ENCODE measurements around the gene MTUS2. TPM values are rescaled to one million over a fixed set of nuclear protein-coding genes. Genes with fewer than 3 reads are reported as not detected.
"Not testable (repeated sequence)": the region's sequence is repeated elsewhere in the genome, so short reads cannot be mapped to it uniquely, and the experiment has no call there.

Gene MTUS2
- total and polyA plus RNA-seq, 3 experiments from 2014 or later: 0.60 TPM; not detected in 2

- Mint-ChIP-seq H3K27me3 (peaks cover 0 to 1% of the 10 kb centered on the region in 2 donors), H3K36me3 (no peaks in the 10 kb centered on the region), H3K4me3 (no peak overlapping the region), H3K27ac (no peak overlapping the region), H3K4me1 (peaks cover 0 to 10% (median 3%) of the 10 kb centered on the region in 3 donors), H3K9me3 (peaks cover 5 to 18% (median 11%) of the 10 kb centered on the region in 5 donors)
- Histone ChIP-seq H3K4me3 (ENCODE audit: low read length) (no peak overlapping the region), H3K36me3 (ENCODE audit: insufficient read depth, low read length) (no peaks in the 10 kb centered on the region), H3K27ac (ENCODE audit: low read depth, low read length) (no peak overlapping the region), H3K4me1 (ENCODE audit: insufficient read depth, low read length) (no peaks in the 10 kb centered on the region), H3K27me3 (ENCODE audit: insufficient read depth, low read length, poor library complexity, severe bottlenecking) (no peaks in the 10 kb centered on the region), H3K9me3 (ENCODE audit: low read length) (no peaks in the 10 kb centered on the region)
- CTCF ChIA-PET: no interaction called here
- no peak for DNase-seq
- POLR2A ChIA-PET: no interaction called here
Measured at GRCh38 chr13:29190298-29190697, 370.2 kb downstream of the MTUS2 start.

DNA sequence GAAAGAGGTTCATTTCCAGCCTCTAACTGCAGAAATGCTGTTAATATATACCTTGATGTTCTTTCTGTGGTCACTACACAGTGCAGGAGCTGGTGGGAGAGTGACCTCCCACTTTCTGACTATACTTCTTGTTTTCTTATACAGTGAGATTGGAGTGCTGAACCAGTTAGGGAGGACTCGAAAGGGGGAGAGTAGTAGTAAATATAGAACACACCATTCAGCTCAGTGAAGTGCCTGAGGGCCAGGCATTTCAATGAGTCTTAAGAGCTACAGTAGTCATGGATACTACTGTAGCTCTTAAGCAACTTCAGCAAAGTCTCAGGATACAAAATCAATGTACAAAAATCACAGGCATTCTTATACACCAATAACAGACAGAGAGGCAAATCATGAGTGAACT lies 372.9 kb downstream of the MTUS2 start:
- H3K27me3 ChIP-seq (ENCODE audit: insufficient read depth, low read length, poor library complexity, severe bottlenecking): no peaks in the 10 kb centered on the region
- no peak for DNase-seq
- Mint-ChIP-seq H3K9me3 (peaks cover 12 to 17% (median 13%) of the 10 kb centered on the region in 5 donors), H3K4me3 (no peak overlapping the region), H3K27ac (no peak overlapping the region), H3K27me3 (no peaks in the 10 kb centered on the region), H3K36me3 (no peaks in the 10 kb centered on the region), H3K4me1 (no peaks in the 10 kb centered on the region)
- H3K27ac ChIP-seq (ENCODE audit: low read depth, low read length): no peak overlapping the region
- POLR2A ChIA-PET: no interaction called here
- CTCF ChIA-PET: no interaction called here
- H3K9me3 ChIP-seq (ENCODE audit: low read length): no peaks in the 10 kb centered on the region
- no peak overlapping the region for H3K4me3 ChIP-seq (ENCODE audit: low read length)
- H3K4me1 ChIP-seq (ENCODE audit: insufficient read depth, low read length): no peaks in the 10 kb centered on the region
- H3K36me3 ChIP-seq (ENCODE audit: insufficient read depth, low read length): no peaks in the 10 kb centered on the region

DNA sequence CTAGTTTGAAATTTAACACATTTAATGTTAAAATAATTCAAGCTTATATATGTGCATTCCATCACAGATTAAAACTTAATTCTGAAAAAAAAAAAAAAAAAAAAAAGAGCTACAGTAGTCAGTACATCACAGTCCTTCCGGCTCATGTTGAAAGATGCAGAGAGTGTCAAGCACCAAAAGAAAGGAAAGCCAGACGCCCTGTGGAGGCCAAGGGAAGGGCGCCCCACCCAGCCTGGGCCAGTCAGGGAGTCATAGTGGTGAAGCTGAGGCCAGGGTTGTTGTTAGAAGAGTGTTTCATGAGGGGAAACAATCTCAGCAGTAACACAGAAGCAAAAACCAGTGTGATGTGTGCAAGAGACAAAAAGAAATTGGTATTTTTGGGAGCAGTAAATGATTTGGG lies 375.3 kb downstream of the MTUS2 start:
- ChIA-PET CTCF (no interaction called here), POLR2A (no interaction called here)
- Histone ChIP-seq H3K9me3 (ENCODE audit: low read length) (no peaks in the 10 kb centered on the region), H3K4me3 (ENCODE audit: low read length) (no peak overlapping the region), H3K36me3 (ENCODE audit: insufficient read depth, low read length) (no peaks in the 10 kb centered on the region), H3K27me3 (ENCODE audit: insufficient read depth, low read length, poor library complexity, severe bottlenecking) (no peaks in the 10 kb centered on the region), H3K27ac (ENCODE audit: low read depth, low read length) (no peak overlapping the region), H3K4me1 (ENCODE audit: insufficient read depth, low read length) (no peaks in the 10 kb centered on the region)
- Mint-ChIP-seq H3K9me3 (peaks cover 14 to 27% (median 19%) of the 10 kb centered on the region in 5 donors), H3K4me1 (no peaks in the 10 kb centered on the region), H3K27ac (no peak overlapping the region), H3K4me3 (no peak overlapping the region), H3K36me3 (no peaks in the 10 kb centered on the region), H3K27me3 (no peaks in the 10 kb centered on the region)
- no peak for DNase-seq

DNA sequence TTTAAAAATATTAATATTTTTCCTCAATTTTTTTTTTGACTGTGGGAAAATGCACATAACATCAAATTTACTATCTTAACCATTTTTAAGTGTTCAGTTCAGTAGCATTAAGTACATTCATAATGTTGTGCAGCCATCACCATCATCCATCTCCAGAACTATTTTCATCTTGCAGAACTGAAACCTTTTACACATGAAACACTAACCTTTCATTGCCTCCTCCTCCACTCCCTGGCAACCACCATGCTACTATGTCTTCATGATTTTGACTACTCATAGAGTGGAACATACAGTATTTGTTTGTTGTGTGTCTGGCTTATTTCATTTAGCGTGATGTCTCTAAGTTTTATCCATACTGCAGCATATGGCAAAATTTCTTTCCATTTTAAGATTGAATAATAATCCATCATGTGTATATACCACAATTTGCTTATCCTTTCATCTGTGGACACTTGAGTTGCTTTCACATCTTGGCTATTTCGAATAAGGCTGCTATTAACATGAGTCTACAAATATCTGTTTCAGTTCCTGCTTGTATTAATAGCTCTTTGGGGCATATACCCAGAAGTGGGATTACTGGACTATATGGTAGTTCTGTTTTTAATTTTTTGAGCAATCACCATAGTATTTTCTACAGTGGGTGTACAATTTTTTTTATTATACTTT lies 376.4 kb downstream of the MTUS2 start:
- H3K36me3 ChIP-seq (ENCODE audit: insufficient read depth, low read length): no peaks in the 10 kb centered on the region
- Mint-ChIP-seq H3K27ac (no peak overlapping the region), H3K27me3 (no peaks in the 10 kb centered on the region), H3K9me3 (peaks cover 18 to 27% (median 22%) of the 10 kb centered on the region in 5 donors), H3K4me3 (no peak overlapping the region), H3K36me3 (no peaks in the 10 kb centered on the region), H3K4me1 (no peaks in the 10 kb centered on the region)
- ChIA-PET POLR2A (no interaction called here), CTCF (no interaction called here)
- H3K4me1 ChIP-seq (ENCODE audit: insufficient read depth, low read length): no peaks in the 10 kb centered on the region
- H3K9me3 ChIP-seq (ENCODE audit: low read length): no peaks in the 10 kb centered on the region
- DNase-seq: no peak
- no peaks in the 10 kb centered on the region for H3K27me3 ChIP-seq (ENCODE audit: insufficient read depth, low read length, poor library complexity, severe bottlenecking)
- H3K4me3 ChIP-seq (ENCODE audit: low read length): no peak overlapping the region
- H3K27ac ChIP-seq (ENCODE audit: low read depth, low read length): no peak overlapping the region

DNA sequence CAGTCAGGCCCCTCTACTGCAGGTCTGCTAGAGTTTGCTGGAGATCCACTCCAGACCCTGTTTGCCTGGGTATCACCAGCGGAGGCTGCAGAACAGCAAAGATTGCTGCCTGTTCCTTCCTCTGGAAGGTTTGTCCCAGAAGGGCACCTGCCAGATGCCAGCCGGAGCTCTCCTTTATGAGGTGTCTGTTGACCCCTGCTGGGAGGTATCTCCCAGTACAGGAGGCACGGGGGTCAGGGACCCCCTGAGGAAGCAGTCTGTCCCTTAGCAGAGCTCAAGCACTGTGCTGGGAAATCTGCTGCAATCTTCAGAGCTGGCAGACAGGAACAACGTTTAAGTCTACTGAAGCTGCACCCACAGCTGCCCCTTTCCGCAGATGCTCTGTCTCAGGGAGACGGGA lies 382.6 kb downstream of the MTUS2 start:
- H3K27me3 ChIP-seq (ENCODE audit: insufficient read depth, low read length, poor library complexity, severe bottlenecking); H3K4me1 Mint-ChIP-seq; CTCF ChIA-PET; H3K4me3 ChIP-seq (ENCODE audit: low read length); DNase-seq; H3K9me3 ChIP-seq (ENCODE audit: low read length); H3K36me3 ChIP-seq (ENCODE audit: insufficient read depth, low read length); H3K27me3 Mint-ChIP-seq; H3K27ac Mint-ChIP-seq; H3K4me1 ChIP-seq (ENCODE audit: insufficient read depth, low read length); H3K36me3 Mint-ChIP-seq; POLR2A ChIA-PET; H3K27ac ChIP-seq (ENCODE audit: low read depth, low read length); H3K4me3 Mint-ChIP-seq: not testable (repeated sequence)
- H3K9me3 Mint-ChIP-seq: peaks cover 5 to 18% (median 13%) of the 10 kb centered on the region in 5 donors

DNA sequence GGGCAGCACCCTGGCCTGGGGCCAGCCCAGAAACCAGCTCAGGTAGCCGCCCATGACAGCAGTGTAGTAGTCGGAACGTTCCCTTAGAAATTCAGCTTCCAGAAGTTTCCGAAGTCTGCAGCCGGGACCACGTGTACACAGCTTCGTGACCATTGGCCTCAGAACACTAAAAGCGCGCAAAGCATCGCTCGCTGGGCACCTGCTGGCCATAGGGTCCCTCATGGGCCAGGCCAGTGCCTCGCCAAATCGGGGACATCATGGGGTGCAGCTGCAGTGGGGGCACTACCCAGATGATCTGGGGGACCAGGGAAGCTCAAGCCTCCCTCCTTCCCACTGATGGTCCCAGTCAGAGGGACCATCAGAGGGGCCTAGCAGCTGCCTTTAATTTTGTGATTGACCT lies 384.5 kb downstream of the MTUS2 start:
- POLR2A ChIA-PET: no interaction called here
- H3K4me1 Mint-ChIP-seq: no peaks in the 10 kb centered on the region
- no peaks in the 10 kb centered on the region for H3K36me3 ChIP-seq (ENCODE audit: insufficient read depth, low read length)

GRCh38 chr13:29210676-29211075 lies 390.5 kb downstream of the MTUS2 start:
- Mint-ChIP-seq H3K9me3 (peaks cover 0 to 7% (median 4%) of the 10 kb centered on the region in 5 donors), H3K27ac (no peak overlapping the region), H3K4me3 (no peak overlapping the region), H3K27me3 (no peaks in the 10 kb centered on the region), H3K36me3 (no peaks in the 10 kb centered on the region), H3K4me1 (no peaks in the 10 kb centered on the region)
- H3K27me3 ChIP-seq (ENCODE audit: insufficient read depth, low read length, poor library complexity, severe bottlenecking): no peaks in the 10 kb centered on the region
- CTCF ChIA-PET: interaction anchor here (1.2 kb wide), 1 partner anchor 25 kb away, joined by 3 read pairs; no protein-coding TSS in a partner anchor
- no peak overlapping the region for H3K4me3 ChIP-seq (ENCODE audit: low read length)
- no peaks in the 10 kb centered on the region for H3K4me1 ChIP-seq (ENCODE audit: insufficient read depth, low read length)
- H3K36me3 ChIP-seq (ENCODE audit: insufficient read depth, low read length): no peaks in the 10 kb centered on the region
- H3K27ac ChIP-seq (ENCODE audit: low read depth, low read length): no peak overlapping the region
- DNase-seq: no peak
- H3K9me3 ChIP-seq (ENCODE audit: low read length): no peaks in the 10 kb centered on the region
- POLR2A ChIA-PET: no interaction called here

More for the DNA sequence above, 384.5 kb downstream of the MTUS2 start:
- Histone ChIP-seq H3K9me3 (ENCODE audit: low read length) (no peaks in the 10 kb centered on the region), H3K4me1 (ENCODE audit: insufficient read depth, low read length) (no peaks in the 10 kb centered on the region), H3K27ac (ENCODE audit: low read depth, low read length) (no peak overlapping the region), H3K27me3 (ENCODE audit: insufficient read depth, low read length, poor library complexity, severe bottlenecking) (no peaks in the 10 kb centered on the region), H3K4me3 (ENCODE audit: low read length) (no peak overlapping the region)
- Mint-ChIP-seq H3K36me3 (no peaks in the 10 kb centered on the region), H3K4me3 (no peak overlapping the region), H3K27me3 (no peaks in the 10 kb centered on the region), H3K27ac (no peak overlapping the region), H3K9me3 (peaks cover 5 to 10% (median 8%) of the 10 kb centered on the region in 5 donors)
- CTCF ChIA-PET: no interaction called here
- no peak for DNase-seq

- H3K27me3 Mint-ChIP-seq; H3K4me3 ChIP-seq (ENCODE audit: low read length); H3K9me3 ChIP-seq (ENCODE audit: low read length); CTCF ChIA-PET; H3K4me1 ChIP-seq (ENCODE audit: insufficient read depth, low read length); H3K36me3 ChIP-seq (ENCODE audit: insufficient read depth, low read length); H3K27me3 ChIP-seq (ENCODE audit: insufficient read depth, low read length, poor library complexity, severe bottlenecking); DNase-seq; H3K9me3 Mint-ChIP-seq; POLR2A ChIA-PET; H3K27ac Mint-ChIP-seq; H3K4me3 Mint-ChIP-seq; H3K4me1 Mint-ChIP-seq; H3K27ac ChIP-seq (ENCODE audit: low read depth, low read length); H3K36me3 Mint-ChIP-seq: not testable (repeated sequence)
Measured at GRCh38 chr13:29211162-29211561, 391.0 kb downstream of the MTUS2 start.

GRCh38 chr13:29222458-29222857 lies 402.3 kb downstream of the MTUS2 start:
- Mint-ChIP-seq H3K4me3 (no peak overlapping the region), H3K4me1 (no peaks in the 10 kb centered on the region), H3K9me3 (peaks cover 0 to 10% (median 2%) of the 10 kb centered on the region in 5 donors), H3K27me3 (peaks cover 0 to 3% of the 10 kb centered on the region in 2 donors), H3K27ac (no peak overlapping the region), H3K36me3 (no peaks in the 10 kb centered on the region)
- no peaks in the 10 kb centered on the region for H3K27me3 ChIP-seq (ENCODE audit: insufficient read depth, low read length, poor library complexity, severe bottlenecking)
- H3K4me3 ChIP-seq (ENCODE audit: low read length): no peak overlapping the region
- H3K9me3 ChIP-seq (ENCODE audit: low read length): no peaks in the 10 kb centered on the region
- H3K4me1 ChIP-seq (ENCODE audit: insufficient read depth, low read length): no peaks in the 10 kb centered on the region
- POLR2A ChIA-PET: no interaction called here
- H3K27ac ChIP-seq (ENCODE audit: low read depth, low read length): no peak overlapping the region
- no peaks in the 10 kb centered on the region for H3K36me3 ChIP-seq (ENCODE audit: insufficient read depth, low read length)
- no peak for DNase-seq
- CTCF ChIA-PET: no interaction called here
